HL-60 (cell line): Measurements from ENCODE around the gene KRT15.

Source experiments
- GABPA ChIP-seq: IDR thresholded peaks from 2 replicates; pipeline ENCODE4 v1.6.1; 2012; ENCODE audit warnings: low read depth
- POLR2AphosphoS5 ChIP-seq: IDR thresholded peaks from 2 replicates; pipeline ENCODE4 v1.6.1; 2012; ENCODE audit warnings: low read depth
- SPI1 ChIP-seq: IDR thresholded peaks from 2 replicates; pipeline ENCODE4 v1.6.1; 2012; ENCODE audit warnings: low read depth, mild to moderate bottlenecking, borderline replicate concordance
- TF ChIP-seq, protein P1 (sequence below): IDR thresholded peaks from one replicate; pipeline ENCODE4 v1.5.1; 2011; ENCODE audit warnings: low read length, control low read depth, inconsistent platforms; ENCODE audit not compliant: insufficient read depth
- TF ChIP-seq, protein P2 (sequence below): IDR thresholded peaks from 2 replicates; pipeline ENCODE4 v1.6.1; 2012; ENCODE audit warnings: low read depth; ENCODE audit not compliant: insufficient replicate concordance

DNA sequence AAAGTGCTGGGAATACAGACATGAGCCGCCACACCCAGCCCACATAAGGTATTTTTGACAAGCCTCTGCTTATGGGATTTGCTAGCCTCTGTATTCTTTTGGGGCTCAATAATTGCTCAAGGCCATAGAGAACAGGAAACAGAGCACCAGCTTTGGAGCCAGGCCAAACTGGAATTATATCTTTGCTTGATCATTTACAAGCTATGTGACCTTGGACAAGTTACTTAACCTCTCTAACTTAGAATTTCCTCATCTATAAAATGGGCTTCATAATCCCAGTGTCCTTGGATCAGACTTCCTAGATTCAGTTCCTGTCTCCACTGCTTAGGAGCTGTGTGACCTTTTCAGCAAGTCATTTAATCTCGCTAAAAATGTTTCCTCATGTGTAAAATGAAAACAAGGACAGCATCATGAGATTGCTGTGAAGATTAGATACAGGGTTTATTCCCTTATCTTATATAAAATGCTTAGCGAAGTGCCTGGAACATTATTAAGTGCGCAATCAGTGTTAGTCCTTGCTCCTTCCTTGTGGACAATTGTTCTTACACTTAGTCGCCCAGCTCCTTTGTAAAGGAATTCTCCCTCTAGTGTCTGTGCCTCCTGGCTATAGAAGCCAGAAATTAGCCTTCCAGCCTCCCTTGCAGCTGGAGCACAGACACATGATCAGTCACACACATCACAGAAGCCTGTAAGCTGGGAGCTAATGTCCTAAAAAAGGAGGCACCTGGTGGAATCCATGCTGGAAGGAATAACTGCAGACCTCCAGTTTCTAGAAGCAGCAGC is 36.6 kb upstream of the KRT15 start:
- TF ChIP-seq SPI1 (no peak), GABPA (no peak), POLR2AphosphoS5 (no peak)
- TF ChIP-seq, protein P1, sequence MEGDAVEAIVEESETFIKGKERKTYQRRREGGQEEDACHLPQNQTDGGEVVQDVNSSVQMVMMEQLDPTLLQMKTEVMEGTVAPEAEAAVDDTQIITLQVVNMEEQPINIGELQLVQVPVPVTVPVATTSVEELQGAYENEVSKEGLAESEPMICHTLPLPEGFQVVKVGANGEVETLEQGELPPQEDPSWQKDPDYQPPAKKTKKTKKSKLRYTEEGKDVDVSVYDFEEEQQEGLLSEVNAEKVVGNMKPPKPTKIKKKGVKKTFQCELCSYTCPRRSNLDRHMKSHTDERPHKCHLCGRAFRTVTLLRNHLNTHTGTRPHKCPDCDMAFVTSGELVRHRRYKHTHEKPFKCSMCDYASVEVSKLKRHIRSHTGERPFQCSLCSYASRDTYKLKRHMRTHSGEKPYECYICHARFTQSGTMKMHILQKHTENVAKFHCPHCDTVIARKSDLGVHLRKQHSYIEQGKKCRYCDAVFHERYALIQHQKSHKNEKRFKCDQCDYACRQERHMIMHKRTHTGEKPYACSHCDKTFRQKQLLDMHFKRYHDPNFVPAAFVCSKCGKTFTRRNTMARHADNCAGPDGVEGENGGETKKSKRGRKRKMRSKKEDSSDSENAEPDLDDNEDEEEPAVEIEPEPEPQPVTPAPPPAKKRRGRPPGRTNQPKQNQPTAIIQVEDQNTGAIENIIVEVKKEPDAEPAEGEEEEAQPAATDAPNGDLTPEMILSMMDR = no peak
- TF ChIP-seq, protein P2, sequence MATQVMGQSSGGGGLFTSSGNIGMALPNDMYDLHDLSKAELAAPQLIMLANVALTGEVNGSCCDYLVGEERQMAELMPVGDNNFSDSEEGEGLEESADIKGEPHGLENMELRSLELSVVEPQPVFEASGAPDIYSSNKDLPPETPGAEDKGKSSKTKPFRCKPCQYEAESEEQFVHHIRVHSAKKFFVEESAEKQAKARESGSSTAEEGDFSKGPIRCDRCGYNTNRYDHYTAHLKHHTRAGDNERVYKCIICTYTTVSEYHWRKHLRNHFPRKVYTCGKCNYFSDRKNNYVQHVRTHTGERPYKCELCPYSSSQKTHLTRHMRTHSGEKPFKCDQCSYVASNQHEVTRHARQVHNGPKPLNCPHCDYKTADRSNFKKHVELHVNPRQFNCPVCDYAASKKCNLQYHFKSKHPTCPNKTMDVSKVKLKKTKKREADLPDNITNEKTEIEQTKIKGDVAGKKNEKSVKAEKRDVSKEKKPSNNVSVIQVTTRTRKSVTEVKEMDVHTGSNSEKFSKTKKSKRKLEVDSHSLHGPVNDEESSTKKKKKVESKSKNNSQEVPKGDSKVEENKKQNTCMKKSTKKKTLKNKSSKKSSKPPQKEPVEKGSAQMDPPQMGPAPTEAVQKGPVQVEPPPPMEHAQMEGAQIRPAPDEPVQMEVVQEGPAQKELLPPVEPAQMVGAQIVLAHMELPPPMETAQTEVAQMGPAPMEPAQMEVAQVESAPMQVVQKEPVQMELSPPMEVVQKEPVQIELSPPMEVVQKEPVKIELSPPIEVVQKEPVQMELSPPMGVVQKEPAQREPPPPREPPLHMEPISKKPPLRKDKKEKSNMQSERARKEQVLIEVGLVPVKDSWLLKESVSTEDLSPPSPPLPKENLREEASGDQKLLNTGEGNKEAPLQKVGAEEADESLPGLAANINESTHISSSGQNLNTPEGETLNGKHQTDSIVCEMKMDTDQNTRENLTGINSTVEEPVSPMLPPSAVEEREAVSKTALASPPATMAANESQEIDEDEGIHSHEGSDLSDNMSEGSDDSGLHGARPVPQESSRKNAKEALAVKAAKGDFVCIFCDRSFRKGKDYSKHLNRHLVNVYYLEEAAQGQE = no peak
